GM12878 (cell line): ENCODE data around the gene RBBP6. TPM values are rescaled to one million over a fixed set of nuclear protein-coding genes. Genes with fewer than 3 reads are reported as not detected.

Experiments
- ATAC-seq: fragments of 200-7000 bp; cut with Tn5 transposase; 3 replicates; pipeline ENCODE4 v1.9.1; 2020; ENCODE audit warnings: mild to moderate bottlenecking, moderate library complexity
- BruUV-seq: library from RNA; stranded (reverse); fragments of 400-500 nt; replicated peaks from 2 replicates; lab custom pipeline; 2021; lab: Mats Ljungman, UMichigan
- CTCF ChIA-PET: fragments of 300-600 bp; sonication (Branson Sonifier 250); formaldehyde crosslinking; extraction: SDS; loops from one replicate; lab custom pipeline; 2021; ENCODE audit warnings: inconsistent platforms; lab: Yijun Ruan, JAX
- POLR2A ChIA-PET: fragments of 350-600 bp; formaldehyde crosslinking; extraction: SDS; loops from one replicate; lab custom pipeline; 2021; ENCODE audit warnings: inconsistent platforms; lab: Charles Lee
- RAD21 ChIA-PET: fragments of 300-600 bp; sonication (Branson Sonifier 250); formaldehyde crosslinking; loops from one replicate; lab custom pipeline; 2023; ENCODE audit warnings: antibody characterized with exemption; ENCODE audit not compliant: unreplicated experiment; lab: Charles Lee
- SMC1A ChIA-PET: fragments of 300-600 bp; sonication (Branson Sonifier 250); formaldehyde crosslinking; loops from one replicate; lab custom pipeline; 2023; ENCODE audit not compliant: unreplicated experiment, uncharacterized antibody; lab: Charles Lee
- DNase-seq: peaks from one replicate; pipeline ENCODE4 v3.0.0-alpha.2; 2011; ENCODE audit warnings: low read depth, low spot score
- FAIRE-seq: peaks from 3 replicates; lab custom pipeline; 2011; peaks lifted over from hg19 to GRCh38; lab: Jason Lieb, UNC
- H2AFZ ChIP-seq: 2 replicates; pipeline ENCODE4 v1.6.0; 2011; ENCODE audit warnings: low read depth, low read length, control low read depth; ENCODE audit not compliant: control insufficient read depth
- H3K27ac ChIP-seq: 2 replicates; pipeline ENCODE4 v1.5.1; 2011; ENCODE audit warnings: control low read depth; ENCODE audit not compliant: control insufficient read depth, insufficient read depth
- H3K27me3 ChIP-seq, 2 experiments: replicated peaks in 1 of 2; 2 replicates each; pipeline versions ENCODE4 v1.6.0 to v1.6.1; 2011; ENCODE audit warnings: low read length in 1 of 2; ENCODE audit not compliant: control insufficient read depth in 2 of 2, insufficient read depth in 2 of 2
- H3K36me3 ChIP-seq, 2 experiments: 2 replicates each; pipeline ENCODE4 v1.5.1; 2011; ENCODE audit warnings: low read length in 1 of 2; ENCODE audit not compliant: control insufficient read depth in 2 of 2, insufficient read depth in 2 of 2
- H3K4me1 ChIP-seq: 2 replicates; pipeline ENCODE4 v1.6.1; 2011; ENCODE audit warnings: mild to moderate bottlenecking, low read length, moderate library complexity, mixed read lengths; ENCODE audit not compliant: control insufficient read depth, insufficient read depth
- H3K4me2 ChIP-seq: 2 replicates; pipeline ENCODE4 v1.6.0; 2011; ENCODE audit warnings: control low read depth; ENCODE audit not compliant: control insufficient read depth, insufficient read depth
- H3K4me3 ChIP-seq: fragments of 200-600 bp; sonication (generic); 2 replicates; pipeline ENCODE4 v1.5.1; 2016
- H3K79me2 ChIP-seq: 2 replicates; pipeline ENCODE4 v1.6.0; 2011; ENCODE audit warnings: low read length; ENCODE audit not compliant: control insufficient read depth, insufficient read depth
- H3K9ac ChIP-seq: 2 replicates; pipeline ENCODE4 v1.8.0; 2011; ENCODE audit warnings: low read length, control low read depth, mixed read lengths; ENCODE audit not compliant: control insufficient read depth, insufficient read depth
- H3K9me3 ChIP-seq: replicated peaks from 3 replicates; pipeline ENCODE4 v1.5.1; 2011; ENCODE audit warnings: mild to moderate bottlenecking, low read length; ENCODE audit not compliant: control insufficient read depth, insufficient read depth
- H4K20me1 ChIP-seq: 2 replicates; pipeline ENCODE4 v1.6.0; 2011; ENCODE audit not compliant: control insufficient read depth, insufficient read depth
- BHLHE40 ChIP-seq, 2 experiments: fragments of 450-650 bp in 1 of 2; IDR thresholded peaks; 2 replicates each; pipeline ENCODE4 v1.6.1; 2011 to 2017; ENCODE audit warnings: low read depth in 2 of 2, borderline replicate concordance in 1 of 2, improper control_type of control experiment in 1 of 2, low read length in 1 of 2, mild to moderate bottlenecking in 1 of 2
- GATAD2B ChIP-seq: fragments of 450-650 bp; conservative IDR thresholded peaks from 2 replicates; pipeline ENCODE4 v1.6.1; 2017; ENCODE audit warnings: low read depth, mild to moderate bottlenecking, moderate library complexity
- KDM1A ChIP-seq: fragments of 200-600 bp; sonication (generic); IDR thresholded peaks from 2 replicates; pipeline ENCODE4 v1.6.1; 2016; ENCODE audit warnings: borderline replicate concordance
- SIX5 ChIP-seq: IDR thresholded peaks from 2 replicates; pipeline ENCODE4 v1.6.1; 2011; ENCODE audit warnings: mild to moderate bottlenecking, low read depth, low read length, moderate library complexity; ENCODE audit not compliant: severe bottlenecking
- SMAD5 ChIP-seq: IDR thresholded peaks from 2 replicates; pipeline ENCODE4 v1.6.1; 2016; ENCODE audit warnings: antibody characterized with exemption, low read depth
- SUZ12 ChIP-seq: fragments of 200-600 bp; sonication (generic); IDR thresholded peaks from one replicate; pipeline ENCODE4 v1.6.1; 2018; ENCODE audit warnings: antibody characterized with exemption, mild to moderate bottlenecking; ENCODE audit not compliant: unreplicated experiment
- ZBTB4 ChIP-seq: fragments of 450-650 bp; formaldehyde crosslinking; IDR thresholded peaks from 2 replicates; pipeline ENCODE4 v1.4.0; 2022; ENCODE audit warnings: mild to moderate bottlenecking, moderate library complexity
- ZBTB40 ChIP-seq: fragments of 450-650 bp; IDR thresholded peaks from 2 replicates; pipeline ENCODE4 v1.6.1; 2016; ENCODE audit warnings: mild to moderate bottlenecking, moderate library complexity, borderline replicate concordance
- ZNF217 ChIP-seq: fragments of 450-650 bp; IDR thresholded peaks from 2 replicates; pipeline ENCODE4 v1.6.1; 2017; ENCODE audit warnings: antibody characterized with exemption, mild to moderate bottlenecking
- WGBS: methylation state at CpG from one replicate; pipeline ENCODE4 v1.1.6; 2016; ENCODE audit warnings: low lambda C conversion rate; ENCODE audit not compliant: insufficient replicate concordance, insufficient coverage; ENCODE audit errors: missing lambda C conversion rate; 5-methylcytosine and 5-hydroxymethylcytosine counted together
- in situ Hi-C: fragments of 300-500 bp; cut with MboI; formaldehyde crosslinking; loops from 9 replicates; pipeline ENCODE4 v1.14.3; 2018; ENCODE audit warnings: mixed read lengths
- intact Hi-C: fragments of 100-400 bp; cut with micrococcal nuclease; formaldehyde crosslinking; loops from one replicate; pipeline ENCODE4 v1.14.2; 2022; ENCODE audit not compliant: unreplicated experiment
- polyA plus RNA-seq, 11 experiments: library from polyadenylated mRNA; depleted of rRNA in 4 of 11; unstranded in 6 of 11; stranded (reverse) in 5 of 11; fragments of >200 nt; fragmentation: Nextera tagmentation in 4 of 11; fragmentation: Illumina TruSeq in 1 of 11; extraction: Ambion mirVana in 4 of 11; extraction: Trizol in 1 of 11; gene quantifications; 1 replicate in 1 of 11; 2 replicates in 10 of 11; pipeline versions ENCODE4 v1.2.1 to v1.2.3, GENCODE V29; 2011 to 2016; ENCODE audit warnings: inconsistent platforms in 2 of 11, missing spikeins in 2 of 11, low read depth in 1 of 11
- total RNA-seq, 4 experiments: library from RNA; depleted of rRNA in 3 of 4; stranded (reverse); fragments of >200 nt in 3 of 4; fragmentation: Illumina TruSeq in 1 of 4; extraction: Trizol in 1 of 4; gene quantifications; 2 replicates each; pipeline versions ENCODE4 v1.2.1 to v1.2.3, GENCODE V29; 2013 to 2021
- TF ChIP-seq, protein P1 (sequence below): fragments of 450-650 bp; IDR thresholded peaks from 2 replicates; pipeline ENCODE4 v1.6.1; 2018; ENCODE audit warnings: mild to moderate bottlenecking, low read depth, moderate library complexity; ENCODE audit not compliant: partially characterized antibody

Gene RBBP6
- total and polyA plus RNA-seq, 10 of the 15 experiments (the other 5 are each of a cell fraction or from before 2014, with no cell fraction given) = 16.9 to 80.2 (median 36.5) TPM

GRCh38 chr16:24491731-24492130, 47.6 kb upstream of the RBBP6 start:
- no peak for ATAC-seq
- Histone ChIP-seq H2AFZ (no peak overlapping the region), H4K20me1 (no peaks in the 10 kb centered on the region), H3K27ac (no peak overlapping the region), H3K27me3 (no peaks in the 10 kb centered on the region; a peak in 1 of 4 replicates), H3K79me2 (no peaks in the 10 kb centered on the region), H3K4me2 (no peak overlapping the region), H3K4me3 (no peak overlapping the region), H3K36me3 (no peaks in the 10 kb centered on the region), H3K9ac (no peak overlapping the region), H3K4me1 (no peaks in the 10 kb centered on the region), H3K9me3 (no peaks in the 10 kb centered on the region)
- in situ Hi-C loops (no loop called here), intact Hi-C loops (no loop called here)
- DNase-seq = no peak
- CTCF ChIA-PET = interaction anchor here (0.5 to 1.4 kb wide), 2 partner anchors 24 to 614 kb away, joined by 3 to 4 read pairs; no protein-coding TSS in a partner anchor
- RAD21 ChIA-PET = no interaction called here
- WGBS = 25% methylated on average over 2 of the region's 2 CpGs
- no TSS peak for BruUV-seq
- SMC1A ChIA-PET = no interaction called here
- FAIRE-seq = no peak
- POLR2A ChIA-PET = no interaction called here
- no peak for TF ChIP-seq ZBTB4 (CRISPR knock-in tag)
- TF ChIP-seq GATAD2B = no peak
- no peak for TF ChIP-seq SIX5
- no peak for TF ChIP-seq KDM1A
- TF ChIP-seq BHLHE40 (IDR thresholded peaks at IDR 0.05; ENCODE audit: borderline replicate concordance in 1 of 2, low read depth in 2 of 2, low read length in 1 of 2) = no peak
- TF ChIP-seq SUZ12 = no peak
- TF ChIP-seq SMAD5 = no peak
- no peak for TF ChIP-seq ZNF217
- no peak for TF ChIP-seq ZBTB40
- TF ChIP-seq, protein P1, sequence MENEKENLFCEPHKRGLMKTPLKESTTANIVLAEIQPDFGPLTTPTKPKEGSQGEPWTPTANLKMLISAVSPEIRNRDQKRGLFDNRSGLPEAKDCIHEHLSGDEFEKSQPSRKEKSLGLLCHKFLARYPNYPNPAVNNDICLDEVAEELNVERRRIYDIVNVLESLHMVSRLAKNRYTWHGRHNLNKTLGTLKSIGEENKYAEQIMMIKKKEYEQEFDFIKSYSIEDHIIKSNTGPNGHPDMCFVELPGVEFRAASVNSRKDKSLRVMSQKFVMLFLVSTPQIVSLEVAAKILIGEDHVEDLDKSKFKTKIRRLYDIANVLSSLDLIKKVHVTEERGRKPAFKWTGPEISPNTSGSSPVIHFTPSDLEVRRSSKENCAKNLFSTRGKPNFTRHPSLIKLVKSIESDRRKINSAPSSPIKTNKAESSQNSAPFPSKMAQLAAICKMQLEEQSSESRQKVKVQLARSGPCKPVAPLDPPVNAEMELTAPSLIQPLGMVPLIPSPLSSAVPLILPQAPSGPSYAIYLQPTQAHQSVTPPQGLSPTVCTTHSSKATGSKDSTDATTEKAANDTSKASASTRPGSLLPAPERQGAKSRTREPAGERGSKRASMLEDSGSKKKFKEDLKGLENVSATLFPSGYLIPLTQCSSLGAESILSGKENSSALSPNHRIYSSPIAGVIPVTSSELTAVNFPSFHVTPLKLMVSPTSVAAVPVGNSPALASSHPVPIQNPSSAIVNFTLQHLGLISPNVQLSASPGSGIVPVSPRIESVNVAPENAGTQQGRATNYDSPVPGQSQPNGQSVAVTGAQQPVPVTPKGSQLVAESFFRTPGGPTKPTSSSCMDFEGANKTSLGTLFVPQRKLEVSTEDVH = no peak
